HEK293 (cell line): ENCODE results near the gene ARHGAP6.

ENCODE experiments used
- CTCF ChIA-PET: fragments of 350-600 bp; formaldehyde crosslinking; extraction: SDS; loops from one replicate; lab custom pipeline; 2021; ENCODE audit warnings: antibody characterized with exemption; lab: Yijun Ruan, JAX
- POLR2A ChIA-PET: fragments of 300-600 bp; formaldehyde crosslinking; extraction: SDS; loops from one replicate; lab custom pipeline; 2020; ENCODE audit warnings: antibody characterized with exemption, inconsistent platforms; lab: Yijun Ruan, JAX
- H3K27ac ChIP-seq: fragments of 200-500 bp; sonication (Bioruptor generic); 2 replicates; pipeline ENCODE4 v1.5.1; 2014; ENCODE audit warnings: low read depth, low read length, control low read depth, inconsistent platforms; ENCODE audit errors: extremely low read depth
- H3K36me3 ChIP-seq, 2 experiments: fragments of 200-500 bp in 1 of 2; sonication (Bioruptor generic) in 1 of 2; 1 replicate in 1 of 2; 2 replicates in 1 of 2; pipeline ENCODE4 v1.5.1; 2014 to 2017; ENCODE audit warnings: inconsistent platforms in 2 of 2, low read length in 2 of 2; ENCODE audit not compliant: control insufficient read depth in 2 of 2, insufficient read depth in 1 of 2
- H3K4me1 ChIP-seq: fragments of 200-500 bp; sonication (Bioruptor generic); 2 replicates; pipeline ENCODE4 v1.5.1; 2014; ENCODE audit warnings: mild to moderate bottlenecking, low read length, inconsistent platforms; ENCODE audit not compliant: control insufficient read depth, insufficient read depth
- H3K4me3 ChIP-seq: 2 replicates; pipeline ENCODE4 v1.5.1; 2011; ENCODE audit warnings: low read depth, mild to moderate bottlenecking, control low read depth, low read length, moderate library complexity
- H3K9me3 ChIP-seq: fragments of 200-500 bp; sonication (Bioruptor generic); 2 replicates; pipeline ENCODE4 v1.5.1; 2014; ENCODE audit warnings: low read depth, low read length, inconsistent platforms; ENCODE audit not compliant: control insufficient read depth, insufficient read depth
- BCL11B ChIP-seq: fragments of 450-650 bp; formaldehyde crosslinking; IDR thresholded peaks from 2 replicates; pipeline ENCODE4 v1.5.1; 2016; ENCODE audit warnings: low read depth, missing biosample characterization, missing genetic modification characterization
- IKZF3 ChIP-seq: fragments of 450-650 bp; IDR thresholded peaks from 2 replicates; pipeline ENCODE4 v1.5.0; 2018; ENCODE audit warnings: missing biosample characterization, mild to moderate bottlenecking, missing genetic modification characterization, moderate library complexity
- ZBTB8A ChIP-seq: fragments of 450-650 bp; formaldehyde crosslinking; IDR thresholded peaks from 2 replicates; pipeline ENCODE4 v1.5.1; 2016; ENCODE audit warnings: missing biosample characterization, missing genetic modification characterization
- ZNF112 ChIP-seq: fragments of 450-650 bp; formaldehyde crosslinking; IDR thresholded peaks from 2 replicates; pipeline ENCODE4 v1.5.0; 2017; ENCODE audit warnings: missing biosample characterization, missing genetic modification characterization
- ZNF140 ChIP-seq: fragments of 450-650 bp; formaldehyde crosslinking; IDR thresholded peaks from 2 replicates; pipeline ENCODE4 v1.5.1; 2016; ENCODE audit warnings: missing biosample characterization, missing genetic modification characterization
- ZNF157 ChIP-seq: fragments of 450-650 bp; formaldehyde crosslinking; IDR thresholded peaks from 2 replicates; pipeline ENCODE4 v1.5.1; 2016; ENCODE audit warnings: missing biosample characterization, missing genetic modification characterization
- ZNF214 ChIP-seq: fragments of 450-650 bp; formaldehyde crosslinking; IDR thresholded peaks from 2 replicates; pipeline ENCODE4 v1.5.1; 2017; ENCODE audit warnings: missing biosample characterization, mild to moderate bottlenecking, missing genetic modification characterization, borderline replicate concordance
- ZNF221 ChIP-seq: fragments of 450-650 bp; formaldehyde crosslinking; IDR thresholded peaks from 2 replicates; pipeline ENCODE4 v1.5.1; 2017; ENCODE audit warnings: missing biosample characterization, missing genetic modification characterization, borderline replicate concordance
- ZNF391 ChIP-seq: fragments of 450-650 bp; formaldehyde crosslinking; IDR thresholded peaks from 2 replicates; pipeline ENCODE4 v1.5.1; 2016; ENCODE audit warnings: low read depth, missing biosample characterization, missing genetic modification characterization, borderline replicate concordance
- ZNF664 ChIP-seq: fragments of 450-650 bp; formaldehyde crosslinking; IDR thresholded peaks from 2 replicates; pipeline ENCODE4 v1.5.1; 2016; ENCODE audit warnings: missing biosample characterization, missing genetic modification characterization
- ZNF670 ChIP-seq: fragments of 450-650 bp; formaldehyde crosslinking; IDR thresholded peaks from 2 replicates; pipeline ENCODE4 v1.5.1; 2016; ENCODE audit warnings: missing biosample characterization, missing genetic modification characterization, low read depth
- ZNF707 ChIP-seq: fragments of 450-650 bp; formaldehyde crosslinking; IDR thresholded peaks from 2 replicates; pipeline ENCODE4 v1.5.1; 2016; ENCODE audit warnings: missing biosample characterization, missing genetic modification characterization
- ZNF776 ChIP-seq: fragments of 450-650 bp; formaldehyde crosslinking; IDR thresholded peaks from 2 replicates; pipeline ENCODE4 v1.5.0; 2017; ENCODE audit warnings: missing biosample characterization, missing genetic modification characterization, borderline replicate concordance
- ZNF785 ChIP-seq: fragments of 450-650 bp; formaldehyde crosslinking; IDR thresholded peaks from 2 replicates; pipeline ENCODE4 v1.5.1; 2016; ENCODE audit warnings: missing biosample characterization, missing genetic modification characterization
- TF ChIP-seq, protein P1 (sequence below): fragments of 450-650 bp; formaldehyde crosslinking; IDR thresholded peaks from 2 replicates; pipeline ENCODE4 v1.5.1; 2016; ENCODE audit warnings: missing biosample characterization, missing genetic modification characterization
- TF ChIP-seq, protein P2 (sequence below): IDR thresholded peaks from 2 replicates; pipeline ENCODE4 v1.6.1; 2011; ENCODE audit warnings: mild to moderate bottlenecking, low read depth, low read length, borderline replicate concordance
- TF ChIP-seq, protein P3 (sequence below): fragments of 450-650 bp; formaldehyde crosslinking; IDR thresholded peaks from 2 replicates; pipeline ENCODE4 v1.5.1; 2016; ENCODE audit warnings: missing biosample characterization, missing genetic modification characterization
- TF ChIP-seq, protein P4 (sequence below): fragments of 450-650 bp; formaldehyde crosslinking; IDR thresholded peaks from 2 replicates; pipeline ENCODE4 v1.5.1; 2016; ENCODE audit warnings: missing biosample characterization, missing genetic modification characterization
- TF ChIP-seq, protein P5 (sequence below): fragments of 450-650 bp; formaldehyde crosslinking; IDR thresholded peaks from 2 replicates; pipeline ENCODE4 v1.5.1; 2017; ENCODE audit warnings: missing biosample characterization, missing genetic modification characterization

ARHGAP6 gene

DNA sequence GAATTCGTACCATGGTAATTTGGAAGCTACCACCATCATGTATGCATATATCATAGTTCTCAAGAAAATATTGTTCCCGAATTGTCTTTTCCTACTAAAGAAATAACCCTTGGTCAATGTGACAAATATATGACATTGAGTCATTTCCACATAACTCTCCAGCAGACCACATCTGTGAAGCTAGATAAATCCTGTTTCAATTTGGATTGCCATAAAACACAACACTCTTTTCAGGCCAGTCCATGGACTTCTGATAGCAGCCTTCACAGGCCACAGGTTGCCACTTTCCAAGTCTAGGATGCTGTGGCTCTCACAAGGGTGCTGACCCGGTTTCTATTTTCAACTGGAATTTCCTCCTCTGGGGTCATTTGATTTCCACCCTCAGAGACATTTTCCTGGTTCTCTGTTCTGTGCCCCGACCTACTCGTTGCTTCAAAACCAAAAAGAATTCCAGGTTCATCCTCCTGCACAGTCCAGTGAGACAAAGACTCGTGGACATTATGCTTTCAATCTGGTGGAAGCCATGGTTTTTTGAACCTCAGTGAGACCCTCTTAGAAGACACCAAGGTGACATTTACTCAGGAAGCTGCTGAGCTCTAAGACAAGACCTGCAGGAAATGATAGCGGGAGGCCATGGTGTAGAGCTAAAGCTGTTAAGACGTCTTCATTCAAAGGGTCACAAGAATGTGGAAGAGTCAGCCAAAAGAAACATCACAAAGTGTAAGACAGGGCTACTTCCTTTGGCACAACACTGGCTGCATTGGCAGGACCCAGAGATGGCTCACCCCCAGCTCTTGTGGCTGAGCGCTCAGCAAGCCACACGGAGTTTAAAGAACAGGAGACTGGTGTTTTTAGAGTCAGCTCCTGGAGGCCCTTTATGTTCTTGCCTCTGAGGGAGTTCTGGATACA lies 252.8 kb downstream of the ARHGAP6 start:
- no peak overlapping the region for H3K27ac ChIP-seq
- H3K36me3 ChIP-seq, result no peaks in the 10 kb centered on the region
- H3K9me3 ChIP-seq, result no peaks in the 10 kb centered on the region
- POLR2A ChIA-PET, result no interaction called here
- TF ChIP-seq ZNF157 (tag by site-specific recombination), result no peak
- TF ChIP-seq ZNF221 (tag by site-specific recombination), result no peak
- TF ChIP-seq ZNF140 (tag by site-specific recombination), result no peak
- no peak for TF ChIP-seq ZNF785 (tag by site-specific recombination)
- no peak for TF ChIP-seq ZBTB8A (tag by site-specific recombination)
- TF ChIP-seq ZNF112 (tag by site-specific recombination), result no peak
- TF ChIP-seq ZNF670 (tag by site-specific recombination), result no peak
- TF ChIP-seq, protein P1, sequence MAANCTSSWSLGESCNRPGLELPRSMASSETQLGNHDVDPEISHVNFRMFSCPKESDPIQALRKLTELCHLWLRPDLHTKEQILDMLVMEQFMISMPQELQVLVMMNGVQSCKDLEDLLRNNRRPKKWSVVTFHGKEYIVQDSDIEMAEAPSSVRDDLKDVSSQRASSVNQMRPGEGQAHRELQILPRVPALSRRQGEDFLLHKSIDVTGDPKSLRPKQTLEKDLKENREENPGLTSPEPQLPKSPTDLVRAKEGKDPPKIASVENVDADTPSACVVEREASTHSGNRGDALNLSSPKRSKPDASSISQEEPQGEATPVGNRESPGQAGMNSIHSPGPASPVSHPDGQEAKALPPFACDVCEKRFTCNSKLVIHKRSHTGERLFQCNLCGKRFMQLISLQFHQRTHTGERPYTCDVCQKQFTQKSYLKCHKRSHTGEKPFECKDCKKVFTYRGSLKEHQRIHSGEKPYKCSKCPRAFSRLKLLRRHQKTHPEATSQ (tag by site-specific recombination), result no peak
- TF ChIP-seq, protein P2, sequence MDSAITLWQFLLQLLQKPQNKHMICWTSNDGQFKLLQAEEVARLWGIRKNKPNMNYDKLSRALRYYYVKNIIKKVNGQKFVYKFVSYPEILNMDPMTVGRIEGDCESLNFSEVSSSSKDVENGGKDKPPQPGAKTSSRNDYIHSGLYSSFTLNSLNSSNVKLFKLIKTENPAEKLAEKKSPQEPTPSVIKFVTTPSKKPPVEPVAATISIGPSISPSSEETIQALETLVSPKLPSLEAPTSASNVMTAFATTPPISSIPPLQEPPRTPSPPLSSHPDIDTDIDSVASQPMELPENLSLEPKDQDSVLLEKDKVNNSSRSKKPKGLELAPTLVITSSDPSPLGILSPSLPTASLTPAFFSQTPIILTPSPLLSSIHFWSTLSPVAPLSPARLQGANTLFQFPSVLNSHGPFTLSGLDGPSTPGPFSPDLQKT, result no peak
- TF ChIP-seq, protein P3, sequence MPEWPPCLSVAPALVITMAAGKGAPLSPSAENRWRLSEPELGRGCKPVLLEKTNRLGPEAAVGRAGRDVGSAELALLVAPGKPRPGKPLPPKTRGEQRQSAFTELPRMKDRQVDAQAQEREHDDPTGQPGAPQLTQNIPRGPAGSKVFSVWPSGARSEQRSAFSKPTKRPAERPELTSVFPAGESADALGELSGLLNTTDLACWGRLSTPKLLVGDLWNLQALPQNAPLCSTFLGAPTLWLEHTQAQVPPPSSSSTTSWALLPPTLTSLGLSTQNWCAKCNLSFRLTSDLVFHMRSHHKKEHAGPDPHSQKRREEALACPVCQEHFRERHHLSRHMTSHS (tag by site-specific recombination), result no peak
- TF ChIP-seq ZNF707 (tag by site-specific recombination), result no peak
- TF ChIP-seq IKZF3 (tag by site-specific recombination), result no peak
- no peak for TF ChIP-seq BCL11B (tag by site-specific recombination)
- TF ChIP-seq, protein P4, sequence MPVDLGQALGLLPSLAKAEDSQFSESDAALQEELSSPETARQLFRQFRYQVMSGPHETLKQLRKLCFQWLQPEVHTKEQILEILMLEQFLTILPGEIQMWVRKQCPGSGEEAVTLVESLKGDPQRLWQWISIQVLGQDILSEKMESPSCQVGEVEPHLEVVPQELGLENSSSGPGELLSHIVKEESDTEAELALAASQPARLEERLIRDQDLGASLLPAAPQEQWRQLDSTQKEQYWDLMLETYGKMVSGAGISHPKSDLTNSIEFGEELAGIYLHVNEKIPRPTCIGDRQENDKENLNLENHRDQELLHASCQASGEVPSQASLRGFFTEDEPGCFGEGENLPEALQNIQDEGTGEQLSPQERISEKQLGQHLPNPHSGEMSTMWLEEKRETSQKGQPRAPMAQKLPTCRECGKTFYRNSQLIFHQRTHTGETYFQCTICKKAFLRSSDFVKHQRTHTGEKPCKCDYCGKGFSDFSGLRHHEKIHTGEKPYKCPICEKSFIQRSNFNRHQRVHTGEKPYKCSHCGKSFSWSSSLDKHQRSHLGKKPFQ (tag by site-specific recombination), result no peak
- no peak for TF ChIP-seq ZNF391 (tag by site-specific recombination)
- TF ChIP-seq ZNF664 (tag by site-specific recombination), result no peak
- no peak for TF ChIP-seq ZNF214 (tag by site-specific recombination)
- TF ChIP-seq ZNF776 (tag by site-specific recombination), result no peak
- TF ChIP-seq, protein P5, sequence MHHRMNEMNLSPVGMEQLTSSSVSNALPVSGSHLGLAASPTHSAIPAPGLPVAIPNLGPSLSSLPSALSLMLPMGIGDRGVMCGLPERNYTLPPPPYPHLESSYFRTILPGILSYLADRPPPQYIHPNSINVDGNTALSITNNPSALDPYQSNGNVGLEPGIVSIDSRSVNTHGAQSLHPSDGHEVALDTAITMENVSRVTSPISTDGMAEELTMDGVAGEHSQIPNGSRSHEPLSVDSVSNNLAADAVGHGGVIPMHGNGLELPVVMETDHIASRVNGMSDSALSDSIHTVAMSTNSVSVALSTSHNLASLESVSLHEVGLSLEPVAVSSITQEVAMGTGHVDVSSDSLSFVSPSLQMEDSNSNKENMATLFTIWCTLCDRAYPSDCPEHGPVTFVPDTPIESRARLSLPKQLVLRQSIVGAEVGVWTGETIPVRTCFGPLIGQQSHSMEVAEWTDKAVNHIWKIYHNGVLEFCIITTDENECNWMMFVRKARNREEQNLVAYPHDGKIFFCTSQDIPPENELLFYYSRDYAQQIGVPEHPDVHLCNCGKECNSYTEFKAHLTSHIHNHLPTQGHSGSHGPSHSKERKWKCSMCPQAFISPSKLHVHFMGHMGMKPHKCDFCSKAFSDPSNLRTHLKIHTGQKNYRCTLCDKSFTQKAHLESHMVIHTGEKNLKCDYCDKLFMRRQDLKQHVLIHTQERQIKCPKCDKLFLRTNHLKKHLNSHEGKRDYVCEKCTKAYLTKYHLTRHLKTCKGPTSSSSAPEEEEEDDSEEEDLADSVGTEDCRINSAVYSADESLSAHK (tag by site-specific recombination), result no peak
- no peaks in the 10 kb centered on the region for H3K4me1 ChIP-seq
- no peak overlapping the region for H3K4me3 ChIP-seq
- CTCF ChIA-PET, result no interaction called here
